B cell (primary cell): ENCODE results near the gene LKAAEAR1. TPM values are rescaled to one million over a fixed set of nuclear protein-coding genes. Genes with fewer than 3 reads are reported as not detected.

Experiments
- ATAC-seq: fragments of 200-7000 bp; cut with Tn5 transposase; one replicate; pipeline ENCODE4 v1.10.0; 2021; ENCODE audit warnings: low read depth, mild to moderate bottlenecking, moderate number of reproducible peaks, moderate library complexity
- CTCF ChIA-PET: fragments of 350-600 bp; sonication (Branson Sonifier 250); formaldehyde crosslinking; loops from one replicate; lab custom pipeline; 2021; ENCODE audit warnings: antibody characterized with exemption, inconsistent platforms; lab: Charles Lee
- POLR2A ChIA-PET: fragments of 350-600 bp; sonication (Branson Sonifier 250); formaldehyde crosslinking; loops from one replicate; lab custom pipeline; 2021; ENCODE audit warnings: antibody characterized with exemption; lab: Charles Lee
- DNase-seq: peaks from one replicate; pipeline ENCODE4 v3.0.0; 2013
- H2AFZ ChIP-seq: 2 replicates; pipeline ENCODE4 v1.6.1; 2012; ENCODE audit warnings: mild to moderate bottlenecking, low read depth, low read length; ENCODE audit not compliant: insufficient read depth, poor library complexity, severe bottlenecking
- H3K27ac ChIP-seq, 2 donors: 1 replicate in 1 of 2; 2 replicates in 1 of 2; pipeline ENCODE4 v1.5.1; 2012 to 2013; ENCODE audit warnings: low read length in 2 of 2, mild to moderate bottlenecking in 2 of 2, moderate library complexity in 1 of 2
- H3K27me3 ChIP-seq, 4 experiments: fragments of 200-600 bp in 1 of 4; sonication (generic) in 1 of 4; replicated peaks in 1 of 4; 1 replicate in 2 of 4; 2 replicates in 2 of 4; pipeline versions ENCODE4 v1.6.1 to v1.7.0; 2013 to 2016; ENCODE audit warnings: low read length in 3 of 4, mild to moderate bottlenecking in 2 of 4, mixed read lengths in 1 of 4, moderate library complexity in 1 of 4; ENCODE audit not compliant: insufficient read depth in 4 of 4, control insufficient read depth in 3 of 4; ENCODE audit errors: control extremely low read depth in 1 of 4
- H3K36me3 ChIP-seq, 2 experiments: replicated peaks in 1 of 2; 1 replicate in 1 of 2; 2 replicates in 1 of 2; pipeline versions ENCODE4 v1.6.1 to v1.7.1; 2013; ENCODE audit warnings: low read length in 1 of 2; ENCODE audit not compliant: insufficient read depth in 2 of 2, control insufficient read depth in 1 of 2; ENCODE audit errors: control extremely low read depth in 1 of 2, extremely low read depth in 1 of 2
- H3K4me1 ChIP-seq, 2 donors: fragments of 200-600 bp in 1 of 2; sonication (generic) in 1 of 2; 1 replicate in 1 of 2; 2 replicates in 1 of 2; pipeline versions ENCODE4 v1.5.1 to v1.6.1; 2013 to 2017; ENCODE audit warnings: low read length in 2 of 2; ENCODE audit not compliant: control insufficient read depth in 2 of 2, insufficient read depth in 2 of 2
- H3K4me2 ChIP-seq: replicated peaks from 2 replicates; pipeline ENCODE3; 2012; ENCODE audit warnings: mild to moderate bottlenecking, low read depth, low read length; ENCODE audit not compliant: poor library complexity, severe bottlenecking
- H3K4me3 ChIP-seq, 5 experiments: fragments of 200-600 bp in 1 of 5; sonication (generic) in 1 of 5; 1 replicate in 3 of 5; 2 replicates in 2 of 5; pipeline versions ENCODE4 v1.5.1 to v1.7.0; 2011 to 2016; ENCODE audit warnings: low read length in 4 of 5, mild to moderate bottlenecking in 4 of 5, low read depth in 2 of 5, control low read depth in 1 of 5, moderate library complexity in 1 of 5; ENCODE audit not compliant: insufficient read depth in 1 of 5; ENCODE audit errors: control extremely low read depth in 1 of 5, extremely low read depth in 1 of 5
- H3K79me2 ChIP-seq: fragments of 200-600 bp; sonication (generic); one replicate; pipeline ENCODE4 v1.6.0; 2016; ENCODE audit warnings: low read length; ENCODE audit not compliant: control insufficient read depth, insufficient read depth
- H3K9ac ChIP-seq: fragments of 200-600 bp; sonication (generic); 2 replicates; pipeline ENCODE4 v1.6.1; 2017; ENCODE audit warnings: mild to moderate bottlenecking, low read length, moderate library complexity
- H3K9me3 ChIP-seq, 3 donors: one replicate each; pipeline versions ENCODE4 v1.6.1 to v1.7.1; 2013; ENCODE audit warnings: low read length in 2 of 3; ENCODE audit not compliant: control insufficient read depth in 2 of 3, insufficient read depth in 1 of 3; ENCODE audit errors: control extremely low read depth in 1 of 3
- H4K20me1 ChIP-seq: 2 replicates; pipeline ENCODE4 v1.6.0; 2012; ENCODE audit warnings: mild to moderate bottlenecking, low read length; ENCODE audit not compliant: insufficient read depth, control insufficient read depth, poor library complexity, severe bottlenecking
- H3K27ac Mint-ChIP-seq: one replicate; pipeline ENCODE4 v1.8.0; 2021; ENCODE audit warnings: mixed read lengths
- H3K27me3 Mint-ChIP-seq: one replicate; pipeline ENCODE4 v1.8.0; 2021; ENCODE audit warnings: mixed read lengths
- H3K4me1 Mint-ChIP-seq: one replicate; pipeline ENCODE4 v1.8.0; 2021; ENCODE audit warnings: mixed read lengths
- H3K4me3 Mint-ChIP-seq: one replicate; pipeline ENCODE4 v1.8.0; 2021; ENCODE audit warnings: mixed read lengths
- H3K9me3 Mint-ChIP-seq: one replicate; pipeline ENCODE4 v1.8.0; 2022; ENCODE audit warnings: mixed read lengths; ENCODE audit not compliant: insufficient read depth
- CTCF ChIP-seq: fragments of 200-600 bp; IDR thresholded peaks from one replicate; pipeline ENCODE4 v1.8.0; 2022; ENCODE audit warnings: antibody characterized with exemption, mild to moderate bottlenecking
- EZH2 ChIP-seq: IDR thresholded peaks from 2 replicates; pipeline ENCODE4 v1.6.1; 2012; ENCODE audit warnings: borderline replicate concordance, low read depth, mild to moderate bottlenecking, moderate library complexity, low read length; ENCODE audit not compliant: insufficient read depth, poor library complexity, severe bottlenecking
- WGBS: methylation state at CpG from one replicate; pipeline ENCODE4 v1.1.5; 2013; ENCODE audit warnings: missing lambda C conversion rate; ENCODE audit not compliant: insufficient coverage; 5-methylcytosine and 5-hydroxymethylcytosine counted together
- intact Hi-C: fragments of 100-400 bp; cut with micrococcal nuclease; formaldehyde crosslinking; loops from one replicate; pipeline ENCODE4 v1.10.0; 2022
- polyA plus RNA-seq: library from polyadenylated mRNA; depleted of rRNA; stranded (reverse); fragments of >200 nt; gene quantifications from 2 replicates; pipeline ENCODE4 v1.2.3, GENCODE V29; 2012
- total RNA-seq, 2 donors: library from RNA; stranded (reverse); fragments of 120-200 nt in 1 of 2; gene quantifications; 1 replicate in 1 of 2; 2 replicates in 1 of 2; pipeline versions ENCODE4 v1.2.3 to v1.2.4, GENCODE V29; 2013 to 2022

The LKAAEAR1 gene
- total and polyA plus RNA-seq, 2 donors (not counting 1 experiment from before 2014, with no cell fraction given), result 1.9 TPM; not detected in 1

GRCh38 chr20:64064145-64064698 lies 20.0 kb downstream of the LKAAEAR1 start:
- 77% methylated on average over 10 of the region's 12 CpGs for WGBS
- CTCF ChIA-PET, result interaction anchor here (0.7 to 3.2 kb wide), 4 partner anchors 10 to 24 kb away, joined by 3 to 12 read pairs (median 4); partner anchors contain the start of genes LKAAEAR1 and RGS19
- TF ChIP-seq EZH2 (no peak), CTCF (no peak)
- peaks cover 49 to 67% of the 10 kb centered on the region in 2 donors for H3K4me1 ChIP-seq
- no peak for ATAC-seq
- intact Hi-C loops, result loop anchor here (5.0 kb wide), 2 partner anchors 357 to 407 kb away; partner anchors contain the start of genes ARFRP1, RTEL1 and ZGPAT
- Mint-ChIP-seq H3K27me3 (no peaks in the 10 kb centered on the region), H3K4me3 (peak overlapping the region; percentile 88), H3K4me1 (peaks cover 45% of the 10 kb centered on the region), H3K9me3 (no peaks in the 10 kb centered on the region), H3K27ac (peak overlapping the region; percentile 84)
- H3K27ac ChIP-seq, result no peak overlapping the region
- no peak for DNase-seq
- no peaks in the 10 kb centered on the region for H3K9me3 ChIP-seq
- H3K27me3 ChIP-seq, result no peaks in the 10 kb centered on the region
- H3K4me3 ChIP-seq, result peak overlapping the region in 1 of 5 experiments; percentile 79
- H3K9ac ChIP-seq, result peak overlapping the region; percentile 83
- H3K36me3 ChIP-seq, result no peaks in the 10 kb centered on the region
- H2AFZ ChIP-seq, result no peak overlapping the region
- peaks cover 18% of the 10 kb centered on the region for H3K79me2 ChIP-seq
- peak overlapping the region; percentile 98 for H3K4me2 ChIP-seq
- peaks cover 6% of the 10 kb centered on the region for H4K20me1 ChIP-seq
- POLR2A ChIA-PET, result interaction anchor here (0.8 to 4.2 kb wide), 4 partner anchors 14 to 46 kb away, joined by 3 to 55 read pairs (median 3); partner anchors contain the start of genes OPRL1 and RGS19
